Stimulated activated CD4-positive, alpha-beta T cell treated with anti-CD3 and anti-CD28 coated beads, Interleukin-12 subunit alpha, Interleukin-12 subunit beta, amount 100 ng/mL, for 48 hours (primary cell): ENCODE results near the gene ADGRA1.

Source experiments
- DNase-seq, 3 donors: peaks; one replicate each; pipeline ENCODE4 v3.0.0-alpha.2; 2020; ENCODE audit warnings: low read depth in 2 of 3, low spot score in 1 of 3

The ADGRA1 gene

DNA sequence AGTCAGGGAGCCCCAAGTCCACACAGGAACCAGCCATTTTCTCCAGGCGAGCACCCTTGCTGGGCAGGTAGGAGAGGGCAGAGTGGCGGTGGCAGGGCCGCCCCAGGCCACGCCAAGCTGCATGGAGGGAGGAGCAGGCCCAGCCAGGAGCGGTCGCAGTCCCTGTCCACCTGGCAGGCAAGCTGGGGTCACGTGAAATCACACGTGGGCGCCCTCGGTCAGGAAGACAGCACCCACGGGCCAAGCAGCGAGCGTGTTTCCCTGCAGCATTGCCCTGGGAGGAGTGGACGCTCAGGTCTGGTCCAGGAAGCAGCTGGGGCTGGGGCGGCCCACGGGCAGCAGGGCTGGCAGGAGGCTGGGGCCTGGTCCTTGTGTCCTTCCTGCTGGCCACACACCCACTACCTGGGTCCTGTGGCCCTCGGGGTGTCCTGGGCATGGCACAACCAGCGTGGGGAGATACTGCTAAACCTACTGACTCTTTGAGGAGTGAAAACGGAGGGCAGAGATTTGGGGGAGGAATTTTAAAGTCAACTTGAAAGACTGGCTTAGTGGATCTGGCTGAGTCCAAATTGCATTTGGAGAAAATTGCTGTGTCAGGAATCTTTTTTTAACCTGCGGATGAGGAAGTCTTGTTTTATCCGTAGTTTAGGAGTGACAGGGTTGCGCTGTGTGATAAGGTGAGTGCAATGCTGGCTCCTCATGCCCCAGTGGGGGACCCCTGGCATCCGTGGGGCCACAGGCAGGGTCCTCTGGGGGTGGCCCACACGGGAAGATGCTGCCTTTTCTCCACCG, 12.2 kb upstream of the ADGRA1 start:
- no peak for DNase-seq

DNA sequence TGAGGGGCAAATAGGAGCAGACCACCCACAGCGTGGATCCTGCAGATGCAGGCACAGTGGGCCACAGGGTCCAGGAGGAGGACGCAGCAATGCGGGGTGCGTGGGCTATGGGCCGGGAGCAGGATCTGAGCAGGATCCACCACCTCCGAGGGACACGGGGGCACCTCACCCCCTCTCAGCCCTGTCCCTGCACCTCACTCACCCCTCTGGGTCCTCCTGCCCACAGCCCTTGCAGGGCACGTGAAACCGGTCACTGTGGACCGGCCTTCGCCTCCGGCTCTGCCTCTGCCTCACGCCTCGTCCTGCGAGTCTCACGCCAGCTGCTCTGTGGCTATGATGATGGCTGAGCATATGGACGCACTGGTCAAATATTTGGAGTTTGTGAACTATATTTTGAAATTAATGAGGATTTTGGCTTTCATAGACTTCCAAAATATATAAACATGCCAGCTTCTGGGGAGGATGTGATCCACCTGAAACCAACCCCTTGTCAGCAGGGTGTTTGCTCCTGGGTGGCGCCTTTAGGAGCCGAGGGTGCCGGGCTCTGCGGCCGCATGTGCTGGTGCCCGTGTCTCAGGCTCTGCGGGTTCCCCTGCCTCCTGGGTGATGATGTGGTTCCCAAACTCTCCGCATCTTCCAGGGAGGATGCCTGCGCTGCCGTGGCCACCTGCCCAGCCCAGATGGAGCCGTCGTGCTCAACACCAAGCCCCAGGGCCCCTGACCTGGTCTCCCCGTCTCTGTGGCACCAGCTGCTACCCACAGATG, 11.3 kb upstream of the ADGRA1 start:
- no peak for DNase-seq

DNA sequence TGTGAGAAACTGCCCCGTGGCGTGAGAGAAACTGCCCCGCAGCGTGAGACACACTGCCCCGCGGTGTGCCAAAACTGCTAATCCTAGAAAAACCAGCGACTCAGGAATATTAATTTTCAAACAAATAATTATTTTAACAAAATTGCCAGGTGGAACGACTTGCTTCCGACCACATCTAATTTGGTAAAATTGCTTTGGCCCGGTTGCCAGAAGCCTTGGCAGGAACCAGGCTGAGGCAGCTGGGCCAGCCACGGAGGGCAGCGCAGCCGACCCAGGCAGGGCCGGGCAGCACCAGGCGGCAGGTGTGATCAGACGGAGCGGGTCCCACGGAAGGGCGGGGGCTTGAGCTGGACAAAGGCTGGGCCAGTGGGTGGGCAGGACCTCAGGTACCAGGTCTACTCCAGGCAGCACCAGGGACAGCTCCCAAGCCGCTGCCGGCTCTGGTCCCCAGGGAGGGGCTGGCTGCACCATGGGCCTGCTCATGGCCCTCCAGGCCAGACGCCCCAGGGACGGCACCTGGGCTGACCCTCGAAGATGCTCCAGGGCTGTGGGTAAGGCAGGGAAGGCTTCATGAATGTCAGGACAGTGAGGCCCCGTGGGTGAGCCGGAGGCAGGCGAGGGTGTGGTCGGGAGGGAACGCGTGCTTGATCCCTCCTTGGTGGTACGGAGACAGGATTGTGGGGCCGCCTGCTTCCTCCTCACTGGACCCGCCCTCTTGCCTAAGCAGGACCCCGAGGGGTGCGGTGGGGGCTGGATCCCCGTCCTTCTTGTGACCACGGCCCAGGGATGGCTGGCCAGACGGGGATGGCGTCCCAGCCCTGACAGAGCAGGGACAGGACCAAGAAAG, 7.7 kb upstream of the ADGRA1 start:
- no peak for DNase-seq

DNA sequence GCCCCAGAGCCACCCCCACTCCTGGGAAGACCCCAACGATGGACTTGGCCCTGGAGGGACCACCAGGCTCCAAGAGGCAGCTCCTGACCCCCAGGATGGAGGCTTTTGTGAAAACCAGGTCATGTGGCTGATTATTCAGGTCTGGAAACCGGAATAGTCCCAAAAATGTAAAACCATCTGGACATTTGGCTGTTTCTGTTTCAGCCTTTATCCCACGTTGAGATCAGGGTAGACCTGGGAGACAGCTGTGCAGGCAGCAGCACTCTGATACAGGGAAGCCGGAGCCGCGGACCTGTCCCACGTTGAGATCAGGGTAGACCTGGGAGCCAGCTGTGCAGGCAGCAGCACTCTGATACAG, 7.1 kb upstream of the ADGRA1 start:
- DNase-seq: no peak

DNA sequence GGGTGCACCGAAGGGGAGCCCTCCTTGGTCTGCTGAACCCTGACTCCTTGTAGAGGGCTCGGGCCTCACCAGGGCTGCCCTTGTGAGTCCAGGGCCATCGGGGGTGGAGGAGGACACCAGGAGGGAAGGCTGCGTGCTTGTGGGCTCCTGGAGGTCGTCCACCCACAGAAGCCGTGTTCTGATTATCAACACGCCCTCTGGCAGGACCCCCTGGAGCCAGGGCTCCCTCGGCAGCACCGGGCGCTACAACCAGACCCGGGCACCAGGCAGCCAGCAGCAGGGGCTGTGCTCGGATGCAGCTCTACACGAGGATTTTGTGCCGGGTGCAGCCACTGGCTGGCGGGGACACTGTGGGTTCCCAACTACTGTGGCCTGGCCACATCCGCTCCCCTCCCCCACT, 6.1 kb upstream of the ADGRA1 start:
- DNase-seq: no peak

DNA sequence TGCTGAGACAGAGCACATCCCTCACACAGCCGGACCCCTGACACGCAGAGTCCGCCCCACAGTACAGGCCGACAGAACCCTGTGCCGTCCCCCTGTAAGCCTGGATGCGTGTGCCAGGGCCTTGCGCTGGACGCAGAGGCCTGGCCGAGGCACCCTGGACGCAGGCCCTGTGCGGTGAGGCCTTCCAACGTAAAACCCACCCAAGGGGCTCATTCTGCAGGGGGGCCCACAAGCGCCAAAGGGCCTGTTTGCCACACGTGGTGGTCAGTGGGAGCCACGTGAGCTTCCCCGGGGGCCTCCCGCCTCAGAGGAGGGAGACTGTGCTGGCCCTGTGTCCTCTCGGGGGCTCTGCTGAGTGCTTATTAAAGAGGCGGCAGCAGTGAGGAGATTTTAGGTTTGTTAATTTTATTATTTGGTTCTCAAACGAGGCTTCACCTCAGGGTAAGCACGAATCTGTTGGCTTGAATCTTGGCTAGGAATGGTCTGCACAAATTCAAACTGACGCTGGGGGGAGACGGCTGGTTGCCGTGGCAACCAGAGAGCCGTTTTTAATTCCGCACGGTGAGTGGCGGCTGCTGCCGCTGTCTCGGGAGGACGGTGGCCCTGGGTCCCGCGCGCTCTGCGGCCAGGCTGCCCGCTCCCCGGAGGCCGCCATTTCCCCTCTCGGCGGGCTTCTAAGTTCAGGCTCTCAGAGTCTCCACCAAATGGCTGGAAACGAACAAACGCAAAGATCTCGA, 4.9 kb upstream of the ADGRA1 start:
- DNase-seq: no peak

GRCh38 chr10:133083422-133084100, 4.2 kb upstream of the ADGRA1 start:
- DNase-seq: no peak

DNA sequence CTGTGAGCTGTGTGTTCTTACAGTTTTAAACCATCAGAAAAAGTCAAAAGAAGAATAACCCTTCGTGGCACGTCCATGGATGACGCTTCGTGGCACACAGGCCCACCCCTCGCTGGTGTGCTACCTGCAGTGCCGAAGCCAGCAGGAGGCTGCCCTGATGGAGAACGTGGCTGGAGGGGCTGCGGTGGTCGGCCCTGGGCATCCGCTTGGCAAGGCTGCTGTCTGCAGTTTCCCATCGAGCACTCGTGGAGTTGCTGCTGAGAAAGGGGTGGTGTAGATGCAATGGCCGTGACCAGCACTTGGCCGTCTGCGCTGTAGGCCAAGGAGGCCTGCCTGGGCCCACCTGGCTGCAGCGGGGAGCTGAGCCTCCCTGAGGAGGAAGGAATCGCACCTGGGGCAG, 3.2 kb upstream of the ADGRA1 start:
- DNase-seq: no peak

- DNase-seq: no peak
Measured at GRCh38 chr10:133085251-133086125, 2.2 kb upstream of the ADGRA1 start.

DNA sequence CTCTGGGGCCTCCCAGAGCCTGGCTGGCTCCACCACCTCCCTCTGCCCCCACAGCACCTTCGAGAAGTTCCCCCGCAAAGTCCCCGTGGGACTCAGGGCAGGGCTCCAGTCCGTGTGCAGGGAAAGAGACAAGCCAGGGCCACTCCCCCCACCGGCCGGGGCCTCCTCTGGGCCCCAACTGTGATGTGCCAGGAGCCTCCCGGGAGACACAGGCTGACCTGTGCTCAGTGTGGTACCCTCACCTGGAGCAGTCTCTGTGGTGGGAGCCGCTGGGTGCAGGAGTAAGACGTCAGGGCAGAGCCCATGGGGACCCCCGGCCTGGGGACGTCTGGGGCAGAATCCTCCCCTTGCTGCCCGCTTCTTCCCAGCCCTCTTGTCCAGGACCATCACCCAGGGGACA, 1.5 kb upstream of the ADGRA1 start:
- no peak for DNase-seq

GRCh38 chr10:133087045-133087678, 562 bp upstream of the ADGRA1 start:
- no peak for DNase-seq

DNA sequence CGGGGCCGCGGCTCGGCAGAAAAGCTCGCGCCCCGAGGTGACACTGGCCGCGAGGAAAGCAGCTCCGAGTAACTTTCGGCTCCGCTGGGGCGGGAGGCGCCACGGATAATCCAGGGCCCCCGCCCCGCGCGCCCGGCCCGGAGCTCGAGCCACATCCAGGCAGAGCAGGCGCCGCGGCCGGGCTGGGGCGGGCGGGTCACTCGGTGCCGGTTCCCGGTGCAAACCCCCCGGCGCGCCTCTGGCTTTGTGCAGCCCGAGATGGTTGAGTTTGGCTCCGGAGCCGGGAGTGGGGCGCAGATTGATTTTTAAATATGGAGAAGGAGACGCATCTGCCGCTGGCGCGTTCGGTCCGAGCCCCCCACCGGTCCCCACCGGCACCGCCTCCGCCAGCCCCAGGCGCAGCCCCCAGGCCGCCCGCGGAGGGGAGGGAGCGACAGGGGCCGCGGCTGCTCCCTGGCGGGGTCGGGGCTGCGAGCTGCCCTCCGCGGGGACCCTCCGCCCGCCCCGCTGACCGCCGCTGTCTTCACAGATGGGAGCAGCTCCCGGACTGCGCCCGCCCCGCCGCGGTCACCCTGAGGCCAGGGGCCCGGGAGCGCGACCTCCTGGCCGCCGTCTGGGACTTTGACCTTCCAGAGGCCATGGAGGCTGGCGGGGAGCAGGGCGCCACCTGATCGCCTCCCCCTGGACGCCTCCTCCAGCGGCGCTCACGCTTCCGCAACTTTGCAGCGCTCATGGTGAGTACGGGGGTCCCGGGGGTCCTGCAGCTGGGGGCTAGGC, 643 bp downstream of the ADGRA1 start:
- DNase-seq: no peak

- DNase-seq: no peak
Measured at GRCh38 chr10:133088956-133089800, 1.5 kb downstream of the ADGRA1 start.

- DNase-seq: no peak
Measured at GRCh38 chr10:133090101-133090500, 2.4 kb downstream of the ADGRA1 start.

DNA sequence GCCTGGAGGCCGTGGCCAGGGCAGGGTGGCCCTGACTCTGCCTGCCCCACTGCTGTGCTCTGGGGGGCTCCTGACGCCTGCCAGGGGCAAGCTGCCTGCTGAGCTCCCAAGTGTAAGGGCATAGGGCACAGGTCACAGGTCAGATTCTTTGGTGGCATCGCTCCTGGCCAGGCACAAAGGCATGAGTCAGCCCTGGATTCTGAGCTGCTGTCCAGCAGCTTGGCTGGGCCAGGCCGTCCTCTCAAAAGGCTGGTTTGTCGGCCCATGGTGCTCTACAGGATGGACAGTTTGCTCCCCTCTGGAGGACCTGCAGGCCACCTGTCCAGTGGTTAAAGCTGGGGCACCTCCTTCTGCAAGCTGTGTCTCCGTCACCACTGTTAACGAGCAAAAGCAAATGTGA, 2.9 kb downstream of the ADGRA1 start:
- DNase-seq: no peak

- no peak for DNase-seq
Measured at GRCh38 chr10:133091316-133091715, 3.6 kb downstream of the ADGRA1 start.

GRCh38 chr10:133093291-133093690, 5.6 kb downstream of the ADGRA1 start:
- DNase-seq: no peak
